Psoas muscle (tissue), 8 donors: ENCODE data around the gene MOG. TPM values are rescaled to one million over a fixed set of nuclear protein-coding genes. Genes with fewer than 3 reads are reported as not detected.

Experiments
- ATAC-seq, 4 donors: fragments of 200-7000 bp; cut with Tn5 transposase; one replicate each; pipeline ENCODE4 v1.9.1; 2020; ENCODE audit warnings: moderate library complexity in 3 of 4, mild to moderate bottlenecking in 2 of 4
- DNase-seq, 2 donors: peaks; one replicate each; pipeline ENCODE4 v3.0.0-alpha.2; 2020
- H3K27ac ChIP-seq: fragments of 200-600 bp; one replicate; pipeline ENCODE4 v1.8.0; 2022
- H3K27me3 ChIP-seq, 3 donors: fragments of 200-600 bp in 1 of 3; one replicate each; pipeline versions ENCODE4 v1.6.1 to v1.8.0; 2013 to 2022; ENCODE audit warnings: low read length in 2 of 3, mild to moderate bottlenecking in 2 of 3, moderate library complexity in 1 of 3; ENCODE audit not compliant: insufficient read depth in 3 of 3
- H3K36me3 ChIP-seq, 2 donors: fragments of 200-600 bp in 1 of 2; one replicate each; pipeline versions ENCODE4 v1.6.1 to v1.8.0; 2013 to 2022; ENCODE audit warnings: low read depth in 1 of 2, mild to moderate bottlenecking in 1 of 2, moderate library complexity in 1 of 2; ENCODE audit not compliant: insufficient read depth in 1 of 2
- H3K4me1 ChIP-seq: fragments of 200-600 bp; one replicate; pipeline ENCODE4 v1.8.0; 2022
- H3K4me3 ChIP-seq: fragments of 200-600 bp; one replicate; pipeline ENCODE4 v1.8.0; 2022; ENCODE audit warnings: mild to moderate bottlenecking
- H3K9me3 ChIP-seq: fragments of 200-600 bp; one replicate; pipeline ENCODE4 v1.8.0; 2022
- WGBS, 3 donors: extraction: QIAGEN DNeasy Blood & Tissue Kit; methylation state at CpG; one replicate each; pipeline versions ENCODE4 v1.1.6 to v1.1.7; 2013; 5-methylcytosine and 5-hydroxymethylcytosine counted together
- intact Hi-C, 2 donors: fragments of 100-400 bp; cut with DNase I; formaldehyde crosslinking; loops; one replicate each; pipeline versions ENCODE4 v1.11.0 to v1.14.2; 2022
- polyA plus RNA-seq, 3 donors: library from polyadenylated mRNA; stranded (reverse); fragments of 200-250 nt; gene quantifications; one replicate each; pipeline ENCODE4 v1.2.3, GENCODE V29; 2013
- total RNA-seq, 4 donors: library from RNA; stranded (reverse); fragmentation: NEBNext Ultra II Directional in 2 of 4; extraction: Animal tissue kit (Norgen Biotek cat#: 25700) in 2 of 4; gene quantifications; one replicate each; pipeline versions ENCODE4 v1.2.1 to v1.2.4, GENCODE V29; 2021 to 2023
- TF ChIP-seq, protein P1 (sequence below): fragments of 200-600 bp; IDR thresholded peaks from one replicate; pipeline ENCODE4 v1.8.0; 2022; ENCODE audit warnings: antibody characterized with exemption
- donor health status: healthy with polysubstance abuse.
- donor health status: DM: no; HTN: no; CAD: no; lungs with moderate emphysema.
- donor health status: Bipolar disorder and iron deficiency.
- donor health status: healthy.
- donor health status: DM: yes; HTN: yes; CAD: no.
- donor health status: DM: no; HTN: no; CAD: no.
- donor health status: DM: no; HTN: no; CAD: no.
- donor health status: DM: yes; HTN: yes; CAD: no.

MOG gene
- total and polyA plus RNA-seq, 7 donors, result 0.08 TPM; not detected in 6

GRCh38 chr6:29632789-29633533 is 23.9 kb upstream of the MOG start, which contains the start of gene GABBR1:
Gene GABBR1 (minus strand): TSS chr6:29633183. CDS start chr6:29632385, 798 bp downstream.
- WGBS, 3 donors, result 1 to 2% (median 1%) methylated on average over 25 to 57 of the region's 57 CpGs
- H3K27ac ChIP-seq, result peak within 1 kb of the TSS; percentile 4
- TF ChIP-seq, protein P1, sequence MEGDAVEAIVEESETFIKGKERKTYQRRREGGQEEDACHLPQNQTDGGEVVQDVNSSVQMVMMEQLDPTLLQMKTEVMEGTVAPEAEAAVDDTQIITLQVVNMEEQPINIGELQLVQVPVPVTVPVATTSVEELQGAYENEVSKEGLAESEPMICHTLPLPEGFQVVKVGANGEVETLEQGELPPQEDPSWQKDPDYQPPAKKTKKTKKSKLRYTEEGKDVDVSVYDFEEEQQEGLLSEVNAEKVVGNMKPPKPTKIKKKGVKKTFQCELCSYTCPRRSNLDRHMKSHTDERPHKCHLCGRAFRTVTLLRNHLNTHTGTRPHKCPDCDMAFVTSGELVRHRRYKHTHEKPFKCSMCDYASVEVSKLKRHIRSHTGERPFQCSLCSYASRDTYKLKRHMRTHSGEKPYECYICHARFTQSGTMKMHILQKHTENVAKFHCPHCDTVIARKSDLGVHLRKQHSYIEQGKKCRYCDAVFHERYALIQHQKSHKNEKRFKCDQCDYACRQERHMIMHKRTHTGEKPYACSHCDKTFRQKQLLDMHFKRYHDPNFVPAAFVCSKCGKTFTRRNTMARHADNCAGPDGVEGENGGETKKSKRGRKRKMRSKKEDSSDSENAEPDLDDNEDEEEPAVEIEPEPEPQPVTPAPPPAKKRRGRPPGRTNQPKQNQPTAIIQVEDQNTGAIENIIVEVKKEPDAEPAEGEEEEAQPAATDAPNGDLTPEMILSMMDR, result no peak
- peaks cover 2 to 67% (median 9%) of the 10 kb centered on the region in 3 donors for H3K27me3 ChIP-seq
- intact Hi-C loops, result no loop called here
- ATAC-seq (peak; percentile 69 to 89 (median 86)), DNase-seq (peak; percentile 86 to 88)
- H3K4me1 ChIP-seq, result peaks cover 16% of the 10 kb centered on the region
- peak within 1 kb of the TSS; percentile 72 for H3K4me3 ChIP-seq
- H3K9me3 ChIP-seq, result no peaks in the 10 kb centered on the region
- no peaks in the 10 kb centered on the region for H3K36me3 ChIP-seq

DNA sequence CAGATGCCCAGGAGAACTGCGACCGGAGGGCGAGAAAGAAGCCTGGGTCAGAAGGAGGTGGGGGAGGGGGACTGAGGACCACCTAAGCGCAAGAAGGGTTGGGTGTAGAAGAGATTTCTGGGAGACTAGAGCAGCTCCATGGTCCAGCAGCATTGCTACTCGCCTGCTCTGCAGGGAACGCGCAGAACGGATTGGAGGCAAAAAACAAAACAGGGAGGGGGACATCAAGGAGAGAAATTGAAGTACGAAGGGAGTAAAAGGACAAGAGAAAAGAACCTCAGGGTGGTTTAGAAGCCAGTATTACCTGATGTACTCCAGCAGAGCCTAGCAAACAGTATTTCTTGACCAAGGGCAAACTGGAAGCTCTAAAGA is 23.4 kb upstream of the MOG start:
- Histone ChIP-seq H3K4me1 (peaks cover 15% of the 10 kb centered on the region), H3K27me3 (peaks cover 2 to 64% (median 9%) of the 10 kb centered on the region in 3 donors), H3K36me3 (no peaks in the 10 kb centered on the region), H3K9me3 (no peaks in the 10 kb centered on the region), H3K27ac (no peak overlapping the region), H3K4me3 (peak overlapping the region; percentile 72)
- intact Hi-C loops, result no loop called here
- WGBS, 3 donors, result 8 to 18% (median 9%) methylated on average over 9 of the region's 9 CpGs
- peak in 1 of 4 donors; percentile 26 for ATAC-seq
- TF ChIP-seq, protein P1, result no peak
- DNase-seq, result no peak

DNA sequence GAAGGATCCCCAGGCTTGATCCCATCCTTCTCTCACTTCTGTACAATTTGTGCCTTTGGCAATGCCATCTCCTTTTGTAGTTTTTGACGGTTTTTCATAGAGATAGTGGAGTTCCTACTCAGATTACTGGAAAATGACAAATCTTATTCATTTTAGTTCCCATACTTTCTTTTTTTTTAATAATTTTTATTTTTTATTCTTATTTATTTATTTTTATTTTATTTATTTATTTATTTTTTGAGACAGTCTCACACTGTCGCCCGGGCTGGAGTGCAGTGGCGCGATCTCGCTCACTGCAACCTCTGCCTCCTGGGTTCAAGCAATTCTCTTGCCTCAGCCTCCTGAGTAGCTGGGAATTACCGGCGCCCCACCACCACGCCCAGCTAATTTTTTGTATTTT is 19.6 kb upstream of the MOG start:
- Histone ChIP-seq H3K9me3 (no peaks in the 10 kb centered on the region), H3K4me1 (peaks cover 1% of the 10 kb centered on the region), H3K36me3 (no peaks in the 10 kb centered on the region), H3K4me3 (no peak overlapping the region), H3K27me3 (peaks cover 2 to 41% (median 4%) of the 10 kb centered on the region in 3 donors), H3K27ac (no peak overlapping the region)
- intact Hi-C loops, result no loop called here
- TF ChIP-seq, protein P1, result no peak
- WGBS, 3 donors, result 83 to 95% (median 89%) methylated on average over 9 of the region's 9 CpGs
- DNase-seq, result no peak
- ATAC-seq, result no peak

- WGBS, 3 donors, result 22 to 45% (median 26%) methylated on average over 3 of the region's 3 CpGs
- Histone ChIP-seq H3K4me3 (no peak overlapping the region), H3K27ac (no peak overlapping the region), H3K27me3 (peaks cover 0 to 20% (median 2%) of the 10 kb centered on the region in 3 donors), H3K9me3 (no peaks in the 10 kb centered on the region), H3K36me3 (no peaks in the 10 kb centered on the region), H3K4me1 (no peaks in the 10 kb centered on the region)
- DNase-seq (no peak), ATAC-seq (no peak)
- TF ChIP-seq, protein P1, result no peak
- intact Hi-C loops, result no loop called here
These were observed 15.3 kb upstream of the MOG start for GRCh38 chr6:29641430-29642148.
